Spleen (tissue), 11 donors: ENCODE results near the gene C2orf69. TPM values are rescaled to one million over a fixed set of nuclear protein-coding genes. Genes with fewer than 3 reads are reported as not detected.

Experiments used
- DNase-seq: peaks from one replicate; pipeline ENCODE4 v3.0.0-alpha.2; 2020
- H3K27ac ChIP-seq, 8 donors: fragments of 200-600 bp; sonication (generic) in 7 of 8; 1 replicate in 4 of 8; 2 replicates in 4 of 8; pipeline versions ENCODE4 v1.5.0 to v1.8.0; 2016 to 2021; ENCODE audit warnings: inconsistent platforms in 4 of 8, mild to moderate bottlenecking in 4 of 8, moderate library complexity in 1 of 8
- H3K27me3 ChIP-seq, 7 donors: fragments of 200-600 bp; sonication (generic) in 6 of 7; replicated peaks in 1 of 7; 1 replicate in 4 of 7; 2 replicates in 3 of 7; pipeline versions ENCODE4 v1.5.0 to v1.8.0; 2016 to 2021; ENCODE audit warnings: inconsistent platforms in 3 of 7, mild to moderate bottlenecking in 1 of 7
- H3K36me3 ChIP-seq, 6 donors: fragments of 200-600 bp; sonication (generic) in 5 of 6; 1 replicate in 4 of 6; 2 replicates in 2 of 6; pipeline versions ENCODE4 v1.5.0 to v1.8.0; 2016 to 2021; ENCODE audit warnings: inconsistent platforms in 2 of 6
- H3K4me1 ChIP-seq, 6 donors: fragments of 200-600 bp; sonication (generic) in 5 of 6; 1 replicate in 3 of 6; 2 replicates in 3 of 6; pipeline versions ENCODE4 v1.5.0 to v1.8.0; 2016 to 2021; ENCODE audit warnings: inconsistent platforms in 3 of 6
- H3K4me3 ChIP-seq, 8 donors: fragments of 200-600 bp; sonication (generic) in 7 of 8; 1 replicate in 4 of 8; 2 replicates in 4 of 8; pipeline versions ENCODE4 v1.5.0 to v1.8.0; 2016 to 2021; ENCODE audit warnings: inconsistent platforms in 4 of 8, mild to moderate bottlenecking in 4 of 8, moderate library complexity in 2 of 8
- H3K9me3 ChIP-seq, 8 donors: fragments of 200-600 bp; sonication (generic) in 7 of 8; 1 replicate in 4 of 8; 2 replicates in 4 of 8; pipeline versions ENCODE4 v1.5.0 to v1.8.0; 2016 to 2021; ENCODE audit warnings: inconsistent platforms in 4 of 8
- POLR2A ChIP-seq, 3 donors: fragments of 450-650 bp; IDR thresholded peaks; one replicate each; pipeline ENCODE4 v1.5.1; 2017; ENCODE audit warnings: antibody characterized with exemption in 3 of 3, mild to moderate bottlenecking in 1 of 3
- POLR2AphosphoS5 ChIP-seq, 3 donors: sonication (generic); formaldehyde crosslinking; IDR thresholded peaks; one replicate each; pipeline ENCODE4 v1.5.1; 2017; ENCODE audit warnings: antibody characterized with exemption in 3 of 3
- WGBS, 5 donors: extraction: QIAGEN DNeasy Blood & Tissue Kit in 3 of 5; methylation state at CpG; one replicate each; pipeline versions ENCODE4 v1.1.5 to v1.1.7; 2013 to 2018; 5-methylcytosine and 5-hydroxymethylcytosine counted together
- intact Hi-C: fragments of 100-400 bp; cut with DNase I; formaldehyde crosslinking; loops from one replicate; pipeline ENCODE4 v1.15.0; 2023; ENCODE audit warnings: low total_unique reads
- polyA plus RNA-seq, 3 donors: library from polyadenylated mRNA; stranded (reverse); fragments of 200-250 nt; gene quantifications; one replicate each; pipeline ENCODE4 v1.2.1, GENCODE V29; 2013
- total RNA-seq, 7 donors: library from RNA; depleted of rRNA in 3 of 7; stranded (reverse); fragments of >200 nt in 3 of 7; fragmentation: NEBNext Ultra II Directional in 4 of 7; extraction: Animal tissue kit (Norgen Biotek cat#: 25700) in 4 of 7; gene quantifications; one replicate each; pipeline versions ENCODE4 v1.1.0 to v1.2.1, GENCODE V29; 2016 to 2021
- TF ChIP-seq, protein P1 (sequence below), 11 experiments: fragments of 200-600 bp in 7 of 11; fragments of 450-650 bp in 4 of 11; sonication (generic) in 4 of 11; IDR thresholded peaks in 8 of 11; conservative IDR thresholded peaks in 3 of 11; 1 replicate in 7 of 11; 2 replicates in 4 of 11; pipeline versions ENCODE4 v1.4.0 to v1.8.0; 2016 to 2021; ENCODE audit warnings: antibody characterized with exemption in 11 of 11, inconsistent platforms in 4 of 11, mild to moderate bottlenecking in 1 of 11
- donor health status: healthy with polysubstance abuse.
- donor health status: DM: no; HTN: no; CAD: no; lungs with moderate emphysema.
- donor health status: DM: no; HTN: no; CAD: no.
- donor health status: Bipolar disorder and iron deficiency.
- donor health status: healthy.
- donor health status: DM: no; HTN: no; CAD: no.
- donor health status: DM: yes; HTN: yes; CAD: no.

C2orf69 gene
- total and polyA plus RNA-seq, 10 donors, result 4.7 to 13.3 (median 10.9) TPM

DNA sequence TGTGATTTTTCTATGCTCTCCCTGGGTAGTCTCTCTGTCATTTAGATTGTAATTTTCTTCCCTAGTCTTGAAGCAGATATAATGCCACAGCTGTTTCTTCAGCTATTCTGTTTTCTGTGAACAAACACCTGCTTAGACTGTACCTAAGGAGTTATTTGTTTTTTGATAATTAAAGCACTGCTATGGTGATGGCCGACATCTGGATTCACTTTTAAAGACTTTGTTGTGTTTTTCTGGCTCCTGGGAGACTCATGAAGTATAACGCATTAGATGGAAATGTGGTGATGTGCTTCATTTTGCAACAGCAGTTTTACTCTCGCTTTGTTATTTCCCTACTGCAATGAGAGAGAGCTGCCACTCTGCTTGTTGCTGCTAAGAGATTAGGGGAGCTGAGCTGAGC, 15.7 kb upstream of the C2orf69 start:
- Histone ChIP-seq H3K4me3 (no peak overlapping the region), H3K9me3 (peaks cover 0 to 4% (median 0%) of the 10 kb centered on the region in 8 donors), H3K36me3 (no peaks in the 10 kb centered on the region), H3K27me3 (no peaks in the 10 kb centered on the region), H3K27ac (no peak overlapping the region), H3K4me1 (no peaks in the 10 kb centered on the region)
- no peak for DNase-seq
- 85 to 93% (median 91%) methylated on average over 3 of the region's 3 CpGs for WGBS, 5 donors
- intact Hi-C loops, result no loop called here
- no peak for TF ChIP-seq POLR2AphosphoS5 (IDR thresholded peaks at IDR 0.05)
- TF ChIP-seq, protein P1, sequence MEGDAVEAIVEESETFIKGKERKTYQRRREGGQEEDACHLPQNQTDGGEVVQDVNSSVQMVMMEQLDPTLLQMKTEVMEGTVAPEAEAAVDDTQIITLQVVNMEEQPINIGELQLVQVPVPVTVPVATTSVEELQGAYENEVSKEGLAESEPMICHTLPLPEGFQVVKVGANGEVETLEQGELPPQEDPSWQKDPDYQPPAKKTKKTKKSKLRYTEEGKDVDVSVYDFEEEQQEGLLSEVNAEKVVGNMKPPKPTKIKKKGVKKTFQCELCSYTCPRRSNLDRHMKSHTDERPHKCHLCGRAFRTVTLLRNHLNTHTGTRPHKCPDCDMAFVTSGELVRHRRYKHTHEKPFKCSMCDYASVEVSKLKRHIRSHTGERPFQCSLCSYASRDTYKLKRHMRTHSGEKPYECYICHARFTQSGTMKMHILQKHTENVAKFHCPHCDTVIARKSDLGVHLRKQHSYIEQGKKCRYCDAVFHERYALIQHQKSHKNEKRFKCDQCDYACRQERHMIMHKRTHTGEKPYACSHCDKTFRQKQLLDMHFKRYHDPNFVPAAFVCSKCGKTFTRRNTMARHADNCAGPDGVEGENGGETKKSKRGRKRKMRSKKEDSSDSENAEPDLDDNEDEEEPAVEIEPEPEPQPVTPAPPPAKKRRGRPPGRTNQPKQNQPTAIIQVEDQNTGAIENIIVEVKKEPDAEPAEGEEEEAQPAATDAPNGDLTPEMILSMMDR (IDR thresholded peaks at IDR 0.05 in 8 of 11, conservative IDR thresholded peaks at IDR 0.05 in 3 of 11), result no peak

DNA sequence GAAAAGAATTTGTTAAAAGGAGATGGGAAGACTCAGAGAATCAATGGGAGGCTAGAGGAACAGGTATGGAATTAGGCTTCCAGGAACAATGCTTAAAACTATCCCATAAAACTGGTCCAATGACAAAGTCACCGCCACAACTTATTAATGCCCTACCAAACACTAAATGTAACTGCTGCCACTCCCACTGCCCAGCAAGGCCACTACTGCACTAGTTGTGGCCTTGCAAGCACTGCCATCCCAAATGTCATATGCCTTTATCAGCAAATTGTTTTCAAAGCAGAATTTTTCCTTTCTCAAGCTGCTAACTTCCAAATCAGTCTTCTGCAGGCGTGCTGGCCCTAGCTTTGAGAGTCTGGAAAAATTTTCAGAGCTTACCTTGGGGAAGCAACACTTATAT, 14.5 kb upstream of the C2orf69 start:
- H3K36me3 ChIP-seq, result no peaks in the 10 kb centered on the region
- H3K4me3 ChIP-seq, result no peak overlapping the region
- TF ChIP-seq POLR2A (IDR thresholded peaks at IDR 0.05), result no peak
- TF ChIP-seq, protein P1 (IDR thresholded peaks at IDR 0.05 in 8 of 11, conservative IDR thresholded peaks at IDR 0.05 in 3 of 11), result no peak
- 61 to 75% (median 69%) methylated on average over 2 of the region's 2 CpGs for WGBS, 5 donors
- no peaks in the 10 kb centered on the region for H3K4me1 ChIP-seq
- H3K9me3 ChIP-seq, result peaks cover 0 to 4% (median 0%) of the 10 kb centered on the region in 8 donors
- intact Hi-C loops, result no loop called here
- no peak overlapping the region for H3K27ac ChIP-seq
- H3K27me3 ChIP-seq, result no peaks in the 10 kb centered on the region
- DNase-seq, result no peak

DNA sequence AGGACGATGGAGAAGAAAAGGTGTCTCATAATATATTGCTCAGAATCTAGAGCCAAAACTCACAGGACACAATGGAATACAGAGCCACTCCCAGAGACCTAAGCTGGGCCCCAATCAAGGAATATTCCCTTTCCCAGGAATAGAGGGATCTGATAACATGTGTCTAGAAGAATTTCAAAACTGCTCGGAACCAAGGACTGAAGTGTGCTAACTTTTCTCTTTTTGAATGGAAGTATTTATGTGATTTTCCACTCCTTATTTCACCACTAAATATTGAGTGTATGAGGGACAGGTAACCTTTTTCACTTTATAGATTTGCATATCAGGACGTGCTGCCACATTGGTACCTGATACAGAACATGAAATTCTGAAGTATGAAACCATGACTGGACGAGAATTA, 9.2 kb upstream of the C2orf69 start:
- intact Hi-C loops, result no loop called here
- 84 to 93% (median 89%) methylated on average over 4 of the region's 4 CpGs for WGBS, 5 donors
- no peak for TF ChIP-seq POLR2AphosphoS5 (IDR thresholded peaks at IDR 0.05)
- TF ChIP-seq POLR2A (IDR thresholded peaks at IDR 0.05), result no peak
- TF ChIP-seq, protein P1 (IDR thresholded peaks at IDR 0.05 in 8 of 11, conservative IDR thresholded peaks at IDR 0.05 in 3 of 11), result no peak

DNA sequence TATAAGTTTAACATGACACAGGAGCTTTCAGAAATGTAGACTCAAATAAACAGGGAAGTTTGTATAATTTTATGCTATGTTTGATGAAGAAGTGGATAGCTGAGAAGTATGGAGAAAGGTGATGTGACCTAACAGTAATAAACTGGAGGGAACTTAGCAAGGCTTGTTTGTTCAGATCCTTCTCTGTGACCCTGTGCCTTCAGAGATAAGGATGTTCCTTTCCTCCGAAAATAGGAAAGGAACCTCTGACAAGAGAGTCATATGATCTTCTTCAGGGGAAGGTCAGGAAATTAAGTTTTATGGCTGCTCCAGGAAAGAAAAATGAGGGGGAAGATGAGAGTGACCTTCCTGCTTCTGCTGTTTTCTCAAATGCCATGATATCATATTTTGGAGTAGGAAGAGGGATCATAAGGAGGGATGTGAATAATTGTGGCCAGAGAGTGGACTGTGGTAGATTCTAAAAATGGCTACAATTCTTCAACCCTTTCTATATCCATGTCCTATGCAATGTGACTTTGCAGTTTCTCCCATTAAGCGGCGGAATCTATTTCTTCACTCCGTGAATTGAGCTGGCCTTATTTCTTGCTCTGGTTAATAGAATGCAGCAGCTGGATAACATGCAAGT, 8.5 kb upstream of the C2orf69 start:
- 83 to 90% (median 84%) methylated on average over 4 of the region's 4 CpGs for WGBS, 5 donors
- Histone ChIP-seq H3K4me1 (no peaks in the 10 kb centered on the region), H3K36me3 (no peaks in the 10 kb centered on the region), H3K27me3 (no peaks in the 10 kb centered on the region), H3K27ac (no peak overlapping the region), H3K4me3 (no peak overlapping the region), H3K9me3 (no peaks in the 10 kb centered on the region)
- TF ChIP-seq, protein P1 (IDR thresholded peaks at IDR 0.05 in 8 of 11, conservative IDR thresholded peaks at IDR 0.05 in 3 of 11), result no peak
- TF ChIP-seq POLR2AphosphoS5 (IDR thresholded peaks at IDR 0.05) (no peak), POLR2A (IDR thresholded peaks at IDR 0.05) (no peak)
- no peak for DNase-seq
- intact Hi-C loops, result no loop called here

More for the DNA sequence above, 9.2 kb upstream of the C2orf69 start:
- Histone ChIP-seq H3K27ac (no peak overlapping the region), H3K4me1 (no peaks in the 10 kb centered on the region), H3K27me3 (no peaks in the 10 kb centered on the region), H3K36me3 (no peaks in the 10 kb centered on the region), H3K9me3 (no peaks in the 10 kb centered on the region), H3K4me3 (no peak overlapping the region)
- DNase-seq, result no peak
